Panc1 (cell line): ENCODE data around the gene HINT2.

Experiments
- CTCF ChIP-seq: fragments of 450-650 bp; IDR thresholded peaks from 2 replicates; pipeline ENCODE4 v1.5.1; 2017; ENCODE audit warnings: mild to moderate bottlenecking
- POLR2AphosphoS5 ChIP-seq: IDR thresholded peaks from 2 replicates; pipeline ENCODE4 v1.6.1; 2012; ENCODE audit warnings: mild to moderate bottlenecking, low read depth, low read length, moderate library complexity
- TF ChIP-seq, protein P1 (sequence below), 2 experiments: IDR thresholded peaks; 2 replicates each; pipeline ENCODE4 v1.6.1; 2011 to 2012; ENCODE audit warnings: low read depth in 2 of 2, control low read depth in 1 of 2, low read length in 1 of 2, mild to moderate bottlenecking in 1 of 2, moderate library complexity in 1 of 2; ENCODE audit not compliant: insufficient read depth in 1 of 2

GRCh38 chr9:35828716-35829083, 13.9 kb upstream of the HINT2 start, which contains the start of gene FAM221B:
- TF ChIP-seq POLR2AphosphoS5, result no peak
- no peak for TF ChIP-seq CTCF
- TF ChIP-seq, protein P1, sequence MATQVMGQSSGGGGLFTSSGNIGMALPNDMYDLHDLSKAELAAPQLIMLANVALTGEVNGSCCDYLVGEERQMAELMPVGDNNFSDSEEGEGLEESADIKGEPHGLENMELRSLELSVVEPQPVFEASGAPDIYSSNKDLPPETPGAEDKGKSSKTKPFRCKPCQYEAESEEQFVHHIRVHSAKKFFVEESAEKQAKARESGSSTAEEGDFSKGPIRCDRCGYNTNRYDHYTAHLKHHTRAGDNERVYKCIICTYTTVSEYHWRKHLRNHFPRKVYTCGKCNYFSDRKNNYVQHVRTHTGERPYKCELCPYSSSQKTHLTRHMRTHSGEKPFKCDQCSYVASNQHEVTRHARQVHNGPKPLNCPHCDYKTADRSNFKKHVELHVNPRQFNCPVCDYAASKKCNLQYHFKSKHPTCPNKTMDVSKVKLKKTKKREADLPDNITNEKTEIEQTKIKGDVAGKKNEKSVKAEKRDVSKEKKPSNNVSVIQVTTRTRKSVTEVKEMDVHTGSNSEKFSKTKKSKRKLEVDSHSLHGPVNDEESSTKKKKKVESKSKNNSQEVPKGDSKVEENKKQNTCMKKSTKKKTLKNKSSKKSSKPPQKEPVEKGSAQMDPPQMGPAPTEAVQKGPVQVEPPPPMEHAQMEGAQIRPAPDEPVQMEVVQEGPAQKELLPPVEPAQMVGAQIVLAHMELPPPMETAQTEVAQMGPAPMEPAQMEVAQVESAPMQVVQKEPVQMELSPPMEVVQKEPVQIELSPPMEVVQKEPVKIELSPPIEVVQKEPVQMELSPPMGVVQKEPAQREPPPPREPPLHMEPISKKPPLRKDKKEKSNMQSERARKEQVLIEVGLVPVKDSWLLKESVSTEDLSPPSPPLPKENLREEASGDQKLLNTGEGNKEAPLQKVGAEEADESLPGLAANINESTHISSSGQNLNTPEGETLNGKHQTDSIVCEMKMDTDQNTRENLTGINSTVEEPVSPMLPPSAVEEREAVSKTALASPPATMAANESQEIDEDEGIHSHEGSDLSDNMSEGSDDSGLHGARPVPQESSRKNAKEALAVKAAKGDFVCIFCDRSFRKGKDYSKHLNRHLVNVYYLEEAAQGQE (IDR thresholded peaks at IDR 0.05; ENCODE audit: insufficient read depth in 1 of 2, low read depth in 2 of 2, low read length in 1 of 2), result no peak
